GM18907 (cell line): ENCODE data around the gene CD99.
A peak's percentile ranks its signal among the peaks of the same experiment; 100 is the strongest.
"Not testable (repeated sequence)": the region's sequence is repeated elsewhere in the genome, so short reads cannot be mapped to it uniquely, and the experiment has no call there.

ENCODE experiments used
- ATAC-seq: cut with Tn5 transposase; IDR thresholded peaks from one replicate; pipeline ENCODE4 v1.9.1; 2021; ENCODE audit warnings: mild to moderate bottlenecking, moderate library complexity; ENCODE audit not compliant: unreplicated experiment

CD99 gene

GRCh38 chrX:2675657-2676200 is 15.4 kb upstream of the CD99 start:
- not testable (repeated sequence) for ATAC-seq

GRCh38 chrX:2676794-2677675 is 14.1 kb upstream of the CD99 start:
- ATAC-seq, result no peak

GRCh38 chrX:2677764-2678163 is 13.3 kb upstream of the CD99 start:
- no peak for ATAC-seq

GRCh38 chrX:2678583-2678982 is 12.5 kb upstream of the CD99 start:
- no peak for ATAC-seq

GRCh38 chrX:2679534-2680485 is 11.3 kb upstream of the CD99 start:
- no peak for ATAC-seq

GRCh38 chrX:2680486-2681348 is 10.4 kb upstream of the CD99 start:
- ATAC-seq, result no peak

- no peak for ATAC-seq
Observed at GRCh38 chrX:2682565-2683177, 8.4 kb upstream of the CD99 start.

GRCh38 chrX:2684256-2684655 is 6.8 kb upstream of the CD99 start:
- no peak for ATAC-seq

- ATAC-seq, result no peak
Observed at GRCh38 chrX:2685886-2686285, 5.2 kb upstream of the CD99 start.

- no peak for ATAC-seq
Observed at GRCh38 chrX:2689773-2690666, 1.1 kb upstream of the CD99 start.

- ATAC-seq, result peak; percentile 10
Observed at GRCh38 chrX:2691543-2692220, 587 bp downstream of the CD99 start.

GRCh38 chrX:2692221-2693112 is 1.4 kb downstream of the CD99 start:
- no peak for ATAC-seq

- no peak for ATAC-seq
Observed at GRCh38 chrX:2693113-2694002, 2.3 kb downstream of the CD99 start.

- ATAC-seq, result no peak
Observed at GRCh38 chrX:2694914-2695267, 3.8 kb downstream of the CD99 start.

- ATAC-seq, result peak; percentile 94
Observed at GRCh38 chrX:2696698-2697215, 5.7 kb downstream of the CD99 start.

- peak; percentile 2 for ATAC-seq
Observed at GRCh38 chrX:2697306-2697705, 6.2 kb downstream of the CD99 start.
